ENCODE measurements around the gene RHOJ.

DNA sequence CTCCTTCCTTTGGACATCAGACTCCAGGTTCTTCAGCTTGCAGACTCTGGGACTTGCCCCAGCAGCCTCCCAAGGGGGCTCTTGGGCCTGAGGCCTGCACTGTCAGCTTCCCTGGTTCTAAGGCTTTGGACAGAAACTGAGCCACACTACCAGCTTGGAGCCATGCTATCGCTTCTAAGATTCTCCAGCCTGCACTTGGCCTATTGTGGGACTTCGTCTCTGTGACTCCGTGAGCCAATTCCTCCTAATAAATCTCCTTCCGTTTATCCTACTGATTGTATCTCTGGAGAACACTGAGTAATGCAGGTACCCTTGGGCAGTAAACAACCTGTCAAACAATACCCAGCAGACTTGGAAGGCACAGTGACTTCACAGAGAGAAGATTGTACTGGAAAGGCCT lies 24.9 kb upstream of the RHOJ start:
- TF ChIP-seq CTCF (conservative IDR thresholded peaks at IDR 0.05) = no peak
- TF ChIP-seq ZFX (IDR thresholded peaks at IDR 0.05) = no peak

Data from C4-2B (cell line).